ENCODE results near the gene TBC1D8. TPM values are rescaled to one million over a fixed set of nuclear protein-coding genes. Genes with fewer than 3 reads are reported as not detected.
"Not testable (repeated sequence)": the region's sequence is repeated elsewhere in the genome, so short reads cannot be mapped to it uniquely, and the experiment has no call there.

TBC1D8 gene
- total RNA-seq, 4 donors from 2014 or later = 16.7 to 44.0 (median 19.7) TPM

DNA sequence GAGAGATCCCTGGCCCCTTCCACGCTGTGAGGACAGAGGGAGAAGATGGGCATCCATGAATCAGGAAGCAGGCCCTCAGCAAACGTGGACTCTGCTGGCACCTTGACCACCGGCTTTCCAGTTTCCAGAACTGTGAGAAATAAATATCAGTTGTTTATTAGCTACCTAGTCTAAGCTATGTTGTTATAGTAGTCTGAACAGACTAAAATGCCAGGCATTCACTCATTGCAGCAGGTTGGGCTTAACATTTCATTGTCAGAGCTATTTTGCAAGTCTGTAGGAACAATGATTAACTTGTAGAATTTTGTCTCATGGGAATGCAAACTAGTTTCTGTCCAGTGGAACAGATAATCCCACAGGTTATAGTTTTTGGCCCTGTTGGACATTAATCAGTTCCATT is 24.8 kb upstream of the TBC1D8 start:
- Histone ChIP-seq H3K27ac (no peak overlapping the region), H3K4me3 (no peak overlapping the region), H3K4me1 (no peaks in the 10 kb centered on the region), H3K36me3 (no peaks in the 10 kb centered on the region), H3K9me3 (no peaks in the 10 kb centered on the region), H3K27me3 (no peaks in the 10 kb centered on the region)
- TF ChIP-seq POLR2A (IDR thresholded peaks at IDR 0.05) = no peak
- TF ChIP-seq, protein P1, sequence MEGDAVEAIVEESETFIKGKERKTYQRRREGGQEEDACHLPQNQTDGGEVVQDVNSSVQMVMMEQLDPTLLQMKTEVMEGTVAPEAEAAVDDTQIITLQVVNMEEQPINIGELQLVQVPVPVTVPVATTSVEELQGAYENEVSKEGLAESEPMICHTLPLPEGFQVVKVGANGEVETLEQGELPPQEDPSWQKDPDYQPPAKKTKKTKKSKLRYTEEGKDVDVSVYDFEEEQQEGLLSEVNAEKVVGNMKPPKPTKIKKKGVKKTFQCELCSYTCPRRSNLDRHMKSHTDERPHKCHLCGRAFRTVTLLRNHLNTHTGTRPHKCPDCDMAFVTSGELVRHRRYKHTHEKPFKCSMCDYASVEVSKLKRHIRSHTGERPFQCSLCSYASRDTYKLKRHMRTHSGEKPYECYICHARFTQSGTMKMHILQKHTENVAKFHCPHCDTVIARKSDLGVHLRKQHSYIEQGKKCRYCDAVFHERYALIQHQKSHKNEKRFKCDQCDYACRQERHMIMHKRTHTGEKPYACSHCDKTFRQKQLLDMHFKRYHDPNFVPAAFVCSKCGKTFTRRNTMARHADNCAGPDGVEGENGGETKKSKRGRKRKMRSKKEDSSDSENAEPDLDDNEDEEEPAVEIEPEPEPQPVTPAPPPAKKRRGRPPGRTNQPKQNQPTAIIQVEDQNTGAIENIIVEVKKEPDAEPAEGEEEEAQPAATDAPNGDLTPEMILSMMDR (IDR thresholded peaks at IDR 0.05) = no peak
- intact Hi-C loops (cut with DNase I; ENCODE audit: low total_unique reads) = no loop called here
- no peak for DNase-seq

DNA sequence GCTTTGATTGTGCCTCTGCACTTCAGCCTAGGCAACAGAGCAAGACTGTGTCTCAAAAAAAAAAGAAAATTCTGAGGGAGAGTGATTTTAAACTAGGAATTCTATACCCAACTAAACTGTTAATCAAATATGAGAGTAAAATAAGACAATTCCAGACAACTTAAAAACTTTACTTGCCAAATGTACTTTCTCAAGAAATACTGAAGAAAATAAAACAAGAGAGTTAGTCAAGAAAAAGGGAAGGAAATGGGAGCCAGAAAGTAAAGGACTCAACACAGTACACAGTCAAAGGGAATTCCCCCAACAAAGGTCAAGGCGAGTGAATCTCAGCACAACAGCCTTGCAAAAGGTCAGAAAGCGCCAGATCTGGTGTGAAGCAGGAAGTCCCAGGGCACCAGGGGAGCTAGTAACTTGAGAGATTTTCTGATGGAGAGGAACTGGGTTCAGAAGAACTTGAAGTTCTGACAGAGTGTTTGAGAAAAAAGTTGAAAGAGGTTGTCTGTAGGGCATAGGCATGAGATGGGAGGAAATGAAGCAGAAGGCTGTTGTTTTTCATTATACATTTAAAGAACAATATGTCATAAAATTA is 22.6 kb upstream of the TBC1D8 start:
- H3K4me1 ChIP-seq = no peaks in the 10 kb centered on the region
- no peaks in the 10 kb centered on the region for H3K27me3 ChIP-seq
- DNase-seq = no peak
- H3K4me3 ChIP-seq = no peak overlapping the region
- intact Hi-C loops (cut with DNase I; ENCODE audit: low total_unique reads) = no loop called here
- H3K27ac ChIP-seq = no peak overlapping the region
- TF ChIP-seq, protein P1 (IDR thresholded peaks at IDR 0.05) = no peak
- no peak for TF ChIP-seq POLR2A (IDR thresholded peaks at IDR 0.05)
- H3K36me3 ChIP-seq = no peaks in the 10 kb centered on the region
- H3K9me3 ChIP-seq = no peaks in the 10 kb centered on the region

DNA sequence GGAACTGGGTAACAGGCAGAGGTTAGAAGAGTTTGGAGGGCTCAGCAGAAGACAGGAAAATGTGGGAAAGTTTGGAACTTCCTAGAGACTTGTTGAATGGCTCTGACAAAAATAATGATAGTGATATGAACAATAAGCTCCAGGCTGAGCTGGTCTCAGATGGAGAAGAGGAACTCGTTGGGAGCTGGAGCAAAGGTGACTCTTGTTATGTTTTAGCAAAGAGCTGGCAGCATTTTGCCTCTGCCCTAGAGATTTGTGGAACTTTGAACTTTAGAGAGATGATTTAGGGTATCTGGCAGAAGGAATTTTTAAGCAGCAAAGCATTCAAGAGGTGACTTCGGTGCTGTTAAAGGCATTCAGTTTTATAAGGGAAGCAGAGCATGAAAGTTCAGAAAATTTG is 18.6 kb upstream of the TBC1D8 start:
- DNase-seq; H3K4me1 ChIP-seq; H3K27me3 ChIP-seq; H3K36me3 ChIP-seq; H3K9me3 ChIP-seq; H3K27ac ChIP-seq; intact Hi-C loops (cut with DNase I; ENCODE audit: low total_unique reads); H3K4me3 ChIP-seq: not testable (repeated sequence)

DNA sequence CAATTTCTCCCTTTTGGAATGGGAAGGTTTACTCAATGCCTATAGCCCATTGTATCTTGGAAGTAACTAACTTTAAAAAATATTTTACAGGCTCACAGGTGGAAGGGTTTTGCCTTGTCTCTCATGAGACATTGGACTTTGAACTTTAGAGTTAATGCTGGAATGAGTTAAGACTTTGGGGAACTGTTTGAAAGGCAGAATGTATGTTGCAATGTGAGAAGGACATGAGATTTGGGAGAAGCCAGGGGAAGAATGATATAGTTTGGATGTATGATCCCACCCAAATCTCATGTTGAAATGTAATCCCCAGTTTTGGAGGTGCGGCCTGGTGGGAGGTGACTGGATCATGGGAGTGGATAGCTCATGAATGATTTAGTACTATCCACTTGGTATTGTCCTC is 17.5 kb upstream of the TBC1D8 start:
- Histone ChIP-seq H3K9me3 (no peaks in the 10 kb centered on the region), H3K27me3 (no peaks in the 10 kb centered on the region), H3K4me1 (no peaks in the 10 kb centered on the region), H3K36me3 (no peaks in the 10 kb centered on the region), H3K4me3 (no peak overlapping the region), H3K27ac (no peak overlapping the region)
- TF ChIP-seq POLR2A (IDR thresholded peaks at IDR 0.05) = no peak
- TF ChIP-seq, protein P1 (IDR thresholded peaks at IDR 0.05) = no peak
- DNase-seq = no peak
- intact Hi-C loops (cut with DNase I; ENCODE audit: low total_unique reads) = no loop called here

DNA sequence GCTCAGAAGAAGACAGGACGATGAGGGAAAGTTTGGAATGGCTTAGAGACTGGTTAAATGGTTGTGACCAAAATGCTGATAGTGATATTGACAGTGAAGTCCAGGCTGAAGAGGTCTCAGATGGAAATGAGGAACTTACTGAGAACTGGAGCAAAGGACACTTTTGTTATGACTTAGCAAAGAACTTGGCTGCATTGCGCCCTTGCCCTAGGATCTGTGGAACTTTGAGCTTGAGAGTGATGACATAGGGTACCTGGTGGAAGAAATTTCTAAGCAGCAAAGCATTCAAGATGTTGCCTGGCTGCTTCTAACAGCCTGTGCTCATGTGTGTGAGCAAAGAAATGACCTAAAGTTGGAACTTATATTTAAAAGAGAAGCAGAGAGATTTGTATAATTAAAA is 16.4 kb upstream of the TBC1D8 start:
- H3K9me3 ChIP-seq; H3K36me3 ChIP-seq; H3K4me1 ChIP-seq; DNase-seq; intact Hi-C loops (cut with DNase I; ENCODE audit: low total_unique reads); H3K27me3 ChIP-seq; H3K27ac ChIP-seq; H3K4me3 ChIP-seq: not testable (repeated sequence)

DNA sequence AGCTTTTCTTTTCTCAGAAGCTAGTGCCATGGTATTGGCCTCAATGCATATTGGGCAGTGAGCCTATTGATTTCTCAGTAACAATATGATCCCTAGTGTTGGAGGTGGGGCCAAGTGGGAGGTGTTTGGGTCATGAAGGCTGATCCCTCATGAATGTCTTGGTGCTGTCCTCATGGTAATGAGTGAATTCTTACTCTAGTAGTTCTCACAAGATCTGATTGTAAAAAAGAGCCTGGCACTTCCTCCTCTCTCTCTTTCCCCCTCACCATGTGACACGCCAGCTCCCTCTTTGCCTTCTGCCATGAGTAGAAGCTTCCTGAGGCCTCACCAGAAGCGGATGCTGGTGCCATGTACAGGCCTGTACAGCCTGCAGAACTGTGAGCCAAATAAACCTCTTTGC is 12.8 kb upstream of the TBC1D8 start:
- DNase-seq = no peak
- Histone ChIP-seq H3K36me3 (no peaks in the 10 kb centered on the region), H3K4me3 (no peak overlapping the region), H3K4me1 (no peaks in the 10 kb centered on the region), H3K27me3 (no peaks in the 10 kb centered on the region), H3K9me3 (no peaks in the 10 kb centered on the region), H3K27ac (no peak overlapping the region)
- TF ChIP-seq POLR2A (IDR thresholded peaks at IDR 0.05) = no peak
- TF ChIP-seq, protein P1 (IDR thresholded peaks at IDR 0.05) = no peak
- intact Hi-C loops (cut with DNase I; ENCODE audit: low total_unique reads) = no loop called here
